LNCaP clone FGC (cell line): Measurements from ENCODE around the gene ARMH3.
A peak's percentile ranks its signal among the peaks of the same experiment; 100 is the strongest.

ENCODE experiments used
- DNase-seq: peaks from one replicate; pipeline ENCODE4 v3.0.0-alpha.2; 2011; ENCODE audit warnings: low read depth
- H3K4me3 ChIP-seq: 2 replicates; pipeline ENCODE4 v1.5.1; 2011; ENCODE audit warnings: mild to moderate bottlenecking, low read depth, low read length, control low read depth
- CTCF ChIP-seq: IDR thresholded peaks from 2 replicates; pipeline ENCODE4 v1.5.1; 2012; ENCODE audit warnings: mild to moderate bottlenecking; ENCODE audit not compliant: control insufficient read depth, insufficient read depth; ENCODE audit errors: extremely low read depth

The ARMH3 gene

GRCh38 chr10:102083541-102083940, 27.6 kb upstream of the ARMH3 start:
- H3K4me3 ChIP-seq, result no peak overlapping the region
- TF ChIP-seq CTCF, result no peak
- no peak for DNase-seq

- peak; percentile 94 for TF ChIP-seq CTCF
- H3K4me3 ChIP-seq, result no peak overlapping the region
- peak; percentile 48 for DNase-seq
These were observed 16.9 kb upstream of the ARMH3 start for GRCh38 chr10:102072673-102073527.

- H3K4me3 ChIP-seq, result no peak overlapping the region
- TF ChIP-seq CTCF, result no peak
- DNase-seq, result no peak
These were observed 13.1 kb upstream of the ARMH3 start for GRCh38 chr10:102069071-102069470.

- TF ChIP-seq CTCF, result no peak
- DNase-seq, result no peak
- no peak overlapping the region for H3K4me3 ChIP-seq
These were observed 12.2 kb upstream of the ARMH3 start for GRCh38 chr10:102068216-102068615.

GRCh38 chr10:102067091-102067916, 11.3 kb upstream of the ARMH3 start:
- H3K4me3 ChIP-seq, result peak overlapping the region; percentile 86; the same call in 1 of the 2 replicates
- no peak for DNase-seq
- TF ChIP-seq CTCF, result no peak

- no peak for DNase-seq
- peak overlapping the region; percentile 86 for H3K4me3 ChIP-seq
- TF ChIP-seq CTCF, result no peak
These were observed 10.6 kb upstream of the ARMH3 start for GRCh38 chr10:102066399-102067088.
